ENCODE measurements around the gene FMN1.
"Not testable (repeated sequence)": the region's sequence is repeated elsewhere in the genome, so short reads cannot be mapped to it uniquely, and the experiment has no call there.

Gene FMN1

DNA sequence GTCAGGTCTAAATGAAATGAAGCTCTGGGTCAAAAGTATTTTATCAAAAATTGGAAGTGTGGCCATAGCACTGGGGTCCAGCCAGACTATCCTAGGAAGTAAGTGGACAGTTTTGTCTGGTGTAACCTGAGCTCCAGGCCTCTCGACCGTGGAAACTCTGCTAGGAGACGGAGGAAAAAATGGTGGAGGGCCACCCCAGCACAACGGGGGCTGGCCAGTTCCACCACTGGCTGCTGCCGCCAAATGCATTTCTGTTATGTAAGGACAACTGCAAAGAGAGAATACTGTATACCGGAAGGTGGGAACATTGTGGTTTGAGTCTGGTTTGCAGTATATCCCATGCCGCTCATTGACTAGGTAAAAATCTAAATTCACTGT, 241.0 kb downstream of the FMN1 start:
- no peak for DNase-seq

DNA sequence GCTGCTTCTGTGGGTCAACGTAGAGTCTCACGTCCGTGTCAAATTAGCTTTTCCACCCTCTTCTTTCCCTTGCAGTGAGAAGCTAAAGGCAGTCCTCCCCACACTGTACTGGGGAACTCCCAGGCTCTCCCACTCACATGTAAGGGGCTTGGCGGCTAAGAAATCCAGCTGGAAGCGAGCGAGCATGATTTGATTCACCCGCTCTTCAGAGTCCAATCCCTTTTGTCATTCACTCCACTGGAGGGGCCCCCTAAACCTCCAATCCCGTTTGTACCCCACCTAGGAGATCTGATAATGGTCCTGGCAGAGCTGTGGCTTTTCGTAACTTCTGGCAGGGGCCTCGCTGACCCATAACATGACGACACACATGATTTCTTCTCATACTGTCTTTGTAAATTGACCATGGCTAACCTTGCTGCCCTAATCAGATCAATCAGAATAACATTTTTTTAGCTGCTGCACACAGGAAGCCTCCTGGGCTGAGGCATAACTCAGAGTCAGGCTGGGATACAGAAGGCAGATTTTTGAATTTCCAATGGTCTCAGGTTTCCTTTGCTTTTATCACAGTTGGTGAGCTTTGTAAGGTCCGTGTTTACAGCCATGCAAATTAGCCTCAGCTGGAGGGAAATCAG, 241.5 kb downstream of the FMN1 start:
- no peak for DNase-seq

DNA sequence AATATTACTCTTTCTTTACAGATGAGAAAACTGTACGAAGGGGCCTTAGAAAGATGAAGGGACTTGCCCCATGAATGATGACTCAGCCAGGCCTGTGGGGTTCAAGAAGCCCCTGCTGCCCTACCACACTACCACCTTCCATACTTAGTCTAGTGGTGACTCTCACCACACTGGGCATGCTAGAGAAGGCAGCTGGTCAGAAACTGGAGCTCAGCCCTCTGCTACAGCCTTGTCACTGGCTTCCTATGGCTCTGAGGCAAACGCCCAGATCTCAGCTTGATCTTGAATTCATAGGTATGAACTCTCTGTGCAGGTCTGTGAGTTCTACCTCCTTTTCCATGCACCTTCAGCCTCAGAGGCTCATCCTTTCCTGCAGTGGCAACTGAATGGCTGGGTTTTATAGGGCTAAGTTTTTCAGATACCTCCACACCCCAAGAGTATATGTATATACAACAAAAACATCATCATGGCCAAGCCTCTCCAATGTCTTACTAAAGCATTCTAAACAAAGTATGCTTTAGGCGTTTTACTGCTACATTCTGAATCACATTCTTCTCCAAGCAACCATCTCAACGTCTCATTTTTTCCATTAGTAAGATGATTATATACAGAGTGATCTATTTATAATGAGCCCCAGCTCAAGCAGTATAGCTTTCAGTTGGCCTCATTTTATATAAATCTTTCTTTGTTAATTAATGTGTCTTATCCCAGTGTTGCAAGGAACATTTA, 242.6 kb downstream of the FMN1 start:
- no peak for DNase-seq

DNA sequence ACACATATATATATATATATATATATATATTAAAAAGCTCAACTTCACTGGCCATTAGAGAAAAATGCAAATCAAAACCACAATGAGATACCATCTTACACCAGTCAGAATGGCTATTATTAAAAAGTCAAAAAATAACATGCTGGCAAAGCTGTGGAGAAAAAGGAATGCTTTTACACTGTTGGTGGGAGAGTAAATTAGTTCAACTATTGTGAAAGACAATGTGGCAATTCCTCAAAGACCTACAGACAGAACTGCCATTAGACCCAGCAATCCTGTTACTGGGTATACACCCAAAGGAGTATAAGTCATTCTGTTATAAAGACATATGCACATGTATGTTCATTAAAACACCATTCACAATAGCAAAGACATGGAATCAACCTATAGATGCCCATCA, 244.5 kb downstream of the FMN1 start:
- not testable (repeated sequence) for DNase-seq

GRCh38 chr15:32946210-32946609, 248.3 kb downstream of the FMN1 start:
- DNase-seq, result no peak

- no peak for DNase-seq
Observed at GRCh38 chr15:32944431-32944830, 250.1 kb downstream of the FMN1 start.

- DNase-seq, result no peak
Observed at GRCh38 chr15:32943711-32944110, 250.8 kb downstream of the FMN1 start.

GRCh38 chr15:32942401-32942841, 252.1 kb downstream of the FMN1 start:
- DNase-seq, result no peak

GRCh38 chr15:32941823-32942222, 252.7 kb downstream of the FMN1 start:
- DNase-seq, result no peak

DNA sequence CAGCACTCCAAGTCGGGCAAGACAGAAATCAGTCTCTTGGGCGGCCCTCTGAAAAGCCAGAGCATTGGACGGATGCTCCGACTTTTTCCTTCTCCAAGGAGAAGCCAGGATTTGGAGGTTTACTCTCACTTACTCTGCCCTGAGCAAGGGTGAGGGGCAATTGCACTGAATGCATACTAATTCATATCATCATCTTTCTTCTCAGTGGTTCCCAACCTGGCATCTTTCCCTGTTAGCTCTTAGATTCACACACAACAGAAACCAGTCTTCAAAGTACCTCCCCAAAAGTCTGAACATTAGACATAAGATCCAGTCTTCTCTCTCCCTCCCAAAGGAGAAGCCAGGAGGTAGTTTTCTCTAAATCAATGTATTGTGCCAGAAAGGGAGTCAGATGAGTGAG, 257.5 kb downstream of the FMN1 start:
- no peak for DNase-seq

DNA sequence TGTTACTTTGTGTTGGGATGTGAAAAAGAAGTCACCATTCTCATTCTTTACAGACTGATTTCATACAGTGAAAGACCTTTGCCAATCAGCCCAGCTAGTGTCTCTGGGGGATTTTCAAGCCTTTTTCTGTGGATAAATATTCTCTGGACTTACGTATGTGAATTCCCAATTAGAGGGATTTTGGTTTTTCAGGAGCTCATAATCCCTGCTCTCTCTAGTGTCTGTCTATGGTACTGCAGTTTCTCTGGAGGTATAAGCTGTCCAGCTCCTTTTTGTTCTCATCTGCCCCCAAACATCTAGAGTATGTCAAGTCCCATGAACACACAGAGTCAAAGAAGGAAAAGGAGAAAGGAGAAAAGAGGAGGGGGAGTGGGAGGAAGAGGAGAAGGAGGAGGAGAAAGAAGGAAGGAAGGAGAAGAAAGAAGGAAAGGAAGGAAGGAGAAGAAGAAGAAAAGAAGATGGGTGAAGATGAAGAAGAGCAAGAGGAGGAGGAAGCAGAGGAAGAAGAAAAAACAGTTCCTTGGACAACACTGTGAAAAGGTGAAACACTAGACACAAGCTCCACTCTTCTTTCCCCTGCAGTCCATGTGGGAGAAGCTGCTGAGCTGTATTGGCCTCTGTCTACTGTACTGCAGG, 258.1 kb downstream of the FMN1 start:
- DNase-seq, result no peak

- DNase-seq, result no peak
Observed at GRCh38 chr15:32935139-32935538, 259.4 kb downstream of the FMN1 start.

DNA sequence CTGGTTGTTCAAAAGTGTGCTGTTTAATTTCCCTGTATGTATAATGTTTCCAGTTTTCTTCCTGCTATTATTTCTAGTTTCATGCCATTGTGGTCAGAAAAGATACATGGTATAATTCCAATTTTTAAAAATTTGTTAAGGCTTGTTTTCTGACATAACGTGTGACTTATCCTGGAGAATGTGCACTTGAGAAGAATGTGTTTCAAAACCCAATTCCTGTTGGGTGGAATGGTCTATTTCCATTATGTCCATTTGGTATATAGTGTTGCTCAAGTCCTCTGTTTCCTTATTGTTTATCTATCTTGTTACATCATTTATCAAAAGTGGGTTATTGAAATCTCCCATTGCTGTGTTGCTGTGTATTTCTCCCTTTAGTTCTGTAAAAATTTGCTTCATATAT, 261.3 kb downstream of the FMN1 start:
- no peak for DNase-seq

- no peak for DNase-seq
Observed at GRCh38 chr15:32928876-32929275, 265.6 kb downstream of the FMN1 start.

DNA sequence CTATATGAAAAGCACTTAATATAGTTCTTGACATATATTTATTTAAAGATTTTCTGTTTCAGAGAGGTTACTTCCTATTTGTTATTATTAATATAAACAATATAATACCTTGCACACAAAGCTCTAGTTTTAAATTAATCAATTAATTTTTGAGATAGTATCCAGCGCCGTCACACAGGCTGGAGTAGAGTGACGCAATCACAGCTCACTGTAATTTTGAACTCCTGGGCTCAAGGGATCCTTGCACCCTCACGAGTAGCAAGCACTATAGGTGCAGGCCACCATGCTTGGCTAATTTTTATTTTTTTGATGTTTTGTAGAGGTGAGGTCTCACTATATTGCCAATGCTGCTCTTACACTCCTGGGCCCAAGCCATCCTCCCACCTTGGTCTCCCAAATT, 267.4 kb downstream of the FMN1 start:
- no peak for DNase-seq

DNA sequence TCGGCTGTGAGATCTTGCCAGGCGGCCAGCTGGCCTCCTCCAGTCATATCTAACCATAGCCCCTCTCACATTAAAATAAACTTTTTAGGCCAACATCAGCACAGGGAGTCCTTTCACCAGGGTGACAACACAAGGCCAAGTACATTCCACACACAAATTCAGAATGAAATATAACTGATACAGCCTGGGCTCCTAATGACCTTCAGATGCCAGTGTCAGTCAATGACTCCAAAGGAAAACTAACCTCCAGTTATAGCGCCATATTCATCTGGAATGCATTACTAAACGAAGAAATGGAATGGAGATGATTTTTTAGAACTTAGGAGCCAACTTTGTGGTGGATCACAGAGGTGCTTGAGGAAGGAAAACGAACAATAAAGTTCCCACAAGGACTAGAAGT, 271.3 kb downstream of the FMN1 start:
- no peak for DNase-seq

DNA sequence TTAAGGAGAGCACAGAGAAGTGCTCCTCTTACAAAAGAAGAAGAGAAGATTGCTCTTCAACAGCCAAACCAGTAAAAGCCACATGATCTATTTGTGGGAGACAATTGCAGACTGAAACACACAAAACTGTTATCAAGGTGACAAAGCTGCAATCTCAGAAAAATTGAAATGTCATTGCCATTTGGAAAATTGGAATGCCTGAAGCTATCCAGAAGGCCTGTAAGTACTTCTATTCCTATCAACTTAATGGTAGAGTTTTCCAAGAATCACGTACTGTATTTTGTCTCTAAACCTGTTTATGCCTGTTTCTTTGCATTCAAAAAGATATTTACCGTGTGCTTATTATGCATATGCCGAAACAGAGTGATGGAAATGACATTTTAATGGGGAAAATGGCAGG, 272.0 kb downstream of the FMN1 start:
- no peak for DNase-seq

- DNase-seq, result no peak
Observed at GRCh38 chr15:32919749-32920414, 274.6 kb downstream of the FMN1 start.

DNA sequence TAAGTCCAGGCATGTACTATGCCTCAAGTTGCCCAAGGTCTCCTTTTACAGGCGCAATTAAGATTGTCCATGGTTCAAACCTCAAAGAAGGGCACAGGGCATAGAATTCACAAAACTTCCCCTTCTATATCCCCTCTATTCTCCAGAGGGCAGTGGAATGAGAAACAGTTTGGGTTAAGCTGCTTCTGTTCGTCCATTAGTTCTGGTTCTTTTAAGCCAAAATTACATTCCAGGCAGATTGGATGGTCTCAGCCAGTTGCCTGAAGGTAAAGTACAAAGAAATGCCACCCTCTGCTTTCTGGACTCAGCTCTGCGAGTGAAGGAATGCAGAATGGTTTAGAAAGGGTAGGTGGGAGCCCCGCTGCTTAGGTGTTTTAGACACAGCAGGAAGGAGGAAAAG, 276.0 kb downstream of the FMN1 start:
- no peak for DNase-seq

DNA sequence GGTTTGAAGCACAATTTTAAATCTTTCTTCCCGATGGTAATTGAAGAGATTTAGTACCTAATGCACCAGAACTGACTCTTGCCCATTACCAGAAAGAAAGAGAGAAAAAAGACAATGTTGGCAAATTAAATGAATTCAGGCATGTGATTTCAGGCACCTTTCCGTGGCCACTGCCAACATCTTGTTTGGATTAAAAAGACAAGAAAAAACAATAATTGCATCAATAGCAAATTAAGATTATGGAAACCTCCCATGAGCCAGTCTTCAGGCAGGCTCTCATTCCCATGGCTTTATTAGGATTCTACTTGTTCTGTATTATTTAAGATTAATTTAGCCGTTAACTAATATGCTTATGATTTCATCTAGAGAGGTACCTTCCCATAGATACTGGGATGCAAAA, 283.7 kb downstream of the FMN1 start:
- no peak for DNase-seq

- no peak for DNase-seq
Observed at GRCh38 chr15:32909431-32909830, 285.1 kb downstream of the FMN1 start.

- DNase-seq, result no peak
Observed at GRCh38 chr15:32908872-32909271, 285.6 kb downstream of the FMN1 start.

DNA sequence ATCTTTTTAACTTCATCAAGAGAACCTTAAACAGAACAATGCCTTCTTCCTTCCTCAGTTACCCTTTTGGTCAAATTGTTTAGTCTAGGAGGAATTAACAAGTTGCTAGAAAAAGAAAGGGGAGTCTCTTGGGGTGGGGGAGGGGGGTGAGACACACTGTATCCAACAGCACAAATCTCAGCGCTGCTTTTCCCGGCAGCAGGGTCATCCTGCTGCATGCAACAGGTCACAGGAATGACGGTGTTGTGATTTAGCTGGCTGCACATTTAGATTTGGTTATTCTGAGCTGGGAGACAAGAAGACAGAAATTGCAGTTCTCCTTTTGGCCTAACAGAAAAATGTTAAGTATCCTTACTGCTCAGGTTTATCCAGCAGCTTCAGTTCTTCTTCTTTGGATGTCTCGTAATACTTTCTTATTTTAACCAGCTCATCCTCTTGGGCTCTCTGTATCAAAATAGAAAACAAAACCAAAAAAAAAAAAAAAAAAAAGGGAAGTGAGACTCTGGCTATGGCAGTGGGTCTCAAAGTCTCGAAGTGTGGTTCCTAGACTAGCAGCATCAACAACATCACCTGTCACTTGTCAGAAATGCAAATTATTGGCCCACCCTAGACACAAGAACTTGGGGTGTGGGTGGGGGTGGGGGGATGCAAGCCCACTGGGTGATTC, 286.2 kb downstream of the FMN1 start:
- DNase-seq, result no peak

Data from stimulated activated CD4-positive, alpha-beta T cell treated with anti-CD3 and anti-CD28 coated beads, Interleukin-4, amount 100 ng/mL, for 4 hours (primary cell).